Stimulated activated CD4-positive, alpha-beta T cell treated with anti-CD3 and anti-CD28 coated beads, TNF-alpha, amount 100 ng/mL, for 24 hours (primary cell): Measurements from ENCODE around the gene ERMAP.
"Not testable (repeated sequence)": the region's sequence is repeated elsewhere in the genome, so short reads cannot be mapped to it uniquely, and the experiment has no call there.

Experiments used
- DNase-seq, 3 experiments: peaks; one replicate each; pipeline ENCODE4 v3.0.0-alpha.2; 2020; ENCODE audit warnings: low read depth in 3 of 3

The ERMAP gene

DNA sequence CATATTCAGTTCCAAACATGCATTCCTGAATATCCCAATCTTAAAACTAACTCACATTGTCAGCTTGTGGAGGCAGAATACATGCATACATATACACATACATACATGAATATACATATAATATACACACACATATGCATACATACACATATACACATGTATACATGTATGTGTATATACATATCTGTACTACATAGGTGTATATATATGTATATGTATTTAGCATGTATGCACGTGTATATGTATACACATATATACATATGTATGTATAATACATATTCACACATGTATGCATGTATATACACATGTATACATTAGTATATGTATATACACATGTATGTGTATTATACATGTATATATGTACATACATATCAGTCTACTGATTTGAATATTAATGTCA, 28.3 kb downstream of the ERMAP start:
- DNase-seq, result no peak

DNA sequence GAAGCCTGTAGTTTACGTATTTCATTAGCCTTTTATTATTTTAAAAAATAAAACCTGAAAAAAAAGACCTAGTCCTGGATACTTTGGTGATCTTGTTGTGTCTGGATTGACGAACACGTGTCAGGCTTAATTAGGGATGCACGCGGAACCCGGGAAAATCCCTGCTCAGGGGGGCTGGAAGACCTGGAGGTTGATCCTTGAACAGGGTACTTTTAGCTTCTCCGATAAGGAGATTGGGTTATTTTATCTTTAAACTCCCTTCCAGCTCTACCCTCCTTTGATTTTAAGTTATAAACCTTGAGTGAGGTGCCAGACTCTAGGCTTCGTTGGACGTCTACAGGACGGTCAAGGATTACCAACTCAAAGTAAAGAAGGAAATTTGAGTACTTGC, 28.9 kb downstream of the ERMAP start:
- DNase-seq, result no peak

DNA sequence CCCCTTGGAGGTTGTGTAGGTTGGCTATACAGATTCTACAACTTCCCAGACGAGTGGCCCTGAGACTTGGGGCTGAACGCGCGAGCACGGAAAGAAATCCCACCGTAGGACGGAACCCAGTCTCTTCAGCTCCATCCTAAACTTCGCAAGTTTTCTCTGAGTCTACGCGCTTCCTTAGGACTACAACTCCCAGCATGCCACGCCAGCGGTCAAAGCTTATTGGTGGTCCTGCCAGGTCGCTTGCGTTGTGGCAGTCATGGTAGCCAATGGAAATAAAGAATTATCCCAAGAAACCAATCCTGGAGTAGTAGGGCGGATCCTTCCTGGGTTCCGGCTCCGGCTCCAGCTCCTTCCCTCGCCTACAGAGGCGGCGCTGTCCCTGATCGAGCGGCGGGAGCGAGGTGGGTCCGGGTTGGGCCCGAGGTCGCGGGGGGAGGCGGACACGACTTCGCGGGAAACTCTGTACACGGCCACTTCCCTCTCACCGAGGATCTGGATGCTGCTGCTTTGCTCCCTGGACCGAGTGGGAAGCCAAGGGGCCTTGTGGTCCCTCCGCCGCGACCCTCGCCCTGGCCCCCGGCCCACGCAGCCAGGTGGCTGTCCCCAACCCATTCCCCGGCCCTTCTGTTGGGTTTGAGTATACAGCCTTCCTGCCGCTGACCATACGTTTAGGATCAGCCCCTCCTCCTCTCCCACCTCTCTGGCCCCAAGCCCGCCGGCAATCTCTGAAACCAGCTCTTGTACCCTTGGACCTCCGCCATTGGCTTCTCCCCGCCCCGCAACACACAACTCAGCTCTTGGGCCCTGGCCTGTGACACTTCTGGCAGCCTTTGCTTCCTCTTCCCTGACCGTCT, 29.6 kb downstream of the ERMAP start, which contains the start of gene ZNF691:
TSS of gene ZNF691 (plus strand) at position 357 of the 854 bp plus-strand sequence. CDS start 3,046 bp downstream, outside the sequence.
- DNase-seq, result peak; percentile 78 to 87 (median 83)

DNA sequence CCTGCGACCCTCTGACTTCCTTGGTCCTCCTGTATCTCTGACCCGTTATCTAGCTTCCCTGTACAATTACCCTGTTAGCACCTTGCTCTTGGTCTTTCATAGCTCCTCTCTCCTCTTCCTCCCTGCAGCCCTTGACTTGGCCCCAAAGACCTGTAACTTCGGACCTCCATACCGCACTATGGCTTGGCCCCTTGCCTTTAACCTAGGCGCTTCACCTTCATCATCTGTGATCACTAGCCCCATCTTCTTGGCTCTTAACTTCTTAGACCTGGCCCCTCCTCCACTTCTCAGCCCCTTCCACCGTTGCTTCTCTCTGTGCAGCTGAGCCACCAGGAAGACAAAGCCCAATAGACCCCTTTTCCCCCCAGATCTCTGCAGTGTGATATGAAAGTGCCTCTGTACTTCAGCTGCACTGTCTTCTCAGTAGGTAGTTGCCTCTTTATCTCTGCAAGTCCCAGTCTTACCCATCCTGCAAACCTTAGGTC, 30.2 kb downstream of the ERMAP start:
- DNase-seq, result no peak

DNA sequence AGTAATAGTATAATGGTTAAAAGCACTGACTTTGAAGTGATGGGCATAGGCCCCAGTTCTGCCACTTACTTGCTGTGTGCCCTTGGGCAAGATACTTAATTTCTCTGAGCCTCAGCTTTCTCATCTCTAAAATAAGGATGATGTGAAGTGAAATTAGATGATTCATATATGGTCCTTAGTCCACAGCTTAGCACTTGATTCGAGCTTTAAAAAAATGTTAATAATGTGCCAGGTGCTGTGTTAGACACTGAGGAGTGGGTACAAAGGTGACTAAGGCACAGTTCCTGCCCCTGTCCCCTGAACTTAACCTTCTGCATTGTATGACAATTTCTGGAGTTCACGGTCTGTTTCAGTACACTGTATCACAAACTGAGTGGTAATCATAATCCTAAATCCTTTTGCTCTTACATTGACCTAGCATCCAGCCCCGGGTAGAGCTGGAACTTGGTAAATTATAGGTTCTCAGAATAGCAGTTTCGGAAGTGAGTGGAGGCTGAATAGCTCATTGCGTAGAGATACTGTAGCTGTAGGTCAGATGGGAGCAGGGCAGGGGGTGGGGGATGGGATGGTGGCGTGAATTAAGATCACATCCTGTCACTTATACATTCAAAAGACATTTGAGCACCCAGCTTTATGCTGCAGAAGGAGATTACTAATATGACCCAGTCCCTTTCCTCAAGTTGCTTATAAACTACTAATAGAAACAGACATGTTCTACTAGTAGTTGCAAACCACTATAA, 31.0 kb downstream of the ERMAP start:
- DNase-seq, result no peak

DNA sequence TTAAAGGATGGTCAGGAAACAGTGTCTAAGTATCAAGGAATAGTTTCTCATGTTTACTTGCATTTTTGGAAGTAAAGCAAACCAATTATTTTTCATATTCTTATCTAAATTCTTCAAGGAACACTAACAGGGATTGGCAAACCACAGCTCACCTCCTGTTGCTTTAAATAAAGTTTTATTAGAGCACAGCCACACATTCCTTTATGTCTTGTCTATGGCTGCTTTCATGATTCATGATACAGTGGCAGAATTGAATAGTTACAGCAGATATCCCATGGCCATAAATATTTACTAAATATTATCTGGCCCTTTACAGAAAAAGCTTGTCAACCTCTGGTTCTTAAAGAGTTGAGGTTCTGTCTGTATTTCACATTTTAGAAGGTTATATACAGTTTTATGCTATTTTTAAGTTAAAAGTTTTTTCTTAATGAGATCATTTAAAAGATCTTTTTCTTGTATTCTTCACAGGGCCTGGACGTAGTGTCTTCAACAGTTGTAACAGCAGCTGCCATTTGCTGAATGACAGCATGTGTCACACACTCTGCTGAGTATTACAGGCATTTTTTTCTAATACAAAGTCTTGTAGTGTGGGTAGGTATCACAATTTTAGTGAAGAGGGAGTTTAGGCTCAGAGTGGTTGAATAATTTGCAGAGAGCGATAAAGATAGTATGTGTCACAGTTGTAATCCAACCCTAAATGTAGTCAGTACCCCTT, 32.1 kb downstream of the ERMAP start:
- DNase-seq, result no peak

DNA sequence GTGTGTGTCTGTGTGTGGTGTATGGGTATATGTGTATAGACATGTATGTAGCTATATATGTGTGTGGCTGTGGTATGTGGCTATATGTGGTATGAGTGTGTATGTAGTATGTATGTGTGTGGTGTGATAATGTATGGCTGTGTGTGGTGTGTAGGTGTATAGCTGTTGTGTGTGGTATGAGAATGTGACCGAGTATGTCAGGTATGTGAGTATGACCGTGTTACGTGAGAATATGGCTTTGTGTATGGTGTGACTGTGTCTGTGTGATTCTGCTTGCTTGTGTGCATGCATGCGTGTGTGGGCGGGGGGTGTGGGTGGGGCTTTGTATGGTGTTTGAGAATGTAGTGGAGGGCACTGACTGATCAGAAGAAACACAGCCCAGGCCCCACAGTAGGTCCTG, 33.0 kb downstream of the ERMAP start:
- DNase-seq, result no peak

DNA sequence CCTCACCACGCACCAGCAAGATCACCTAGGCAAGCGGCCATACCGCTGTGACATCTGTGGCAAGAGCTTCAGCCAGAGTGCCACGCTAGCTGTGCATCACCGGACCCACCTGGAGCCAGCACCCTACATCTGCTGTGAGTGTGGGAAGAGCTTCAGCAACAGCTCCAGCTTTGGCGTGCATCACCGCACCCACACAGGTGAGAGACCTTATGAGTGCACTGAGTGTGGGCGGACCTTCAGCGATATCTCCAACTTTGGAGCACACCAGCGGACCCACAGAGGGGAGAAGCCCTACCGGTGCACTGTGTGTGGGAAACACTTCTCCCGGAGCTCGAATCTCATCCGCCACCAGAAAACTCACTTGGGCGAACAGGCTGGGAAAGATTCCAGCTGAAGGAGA, 34.5 kb downstream of the ERMAP start:
- no peak for DNase-seq

DNA sequence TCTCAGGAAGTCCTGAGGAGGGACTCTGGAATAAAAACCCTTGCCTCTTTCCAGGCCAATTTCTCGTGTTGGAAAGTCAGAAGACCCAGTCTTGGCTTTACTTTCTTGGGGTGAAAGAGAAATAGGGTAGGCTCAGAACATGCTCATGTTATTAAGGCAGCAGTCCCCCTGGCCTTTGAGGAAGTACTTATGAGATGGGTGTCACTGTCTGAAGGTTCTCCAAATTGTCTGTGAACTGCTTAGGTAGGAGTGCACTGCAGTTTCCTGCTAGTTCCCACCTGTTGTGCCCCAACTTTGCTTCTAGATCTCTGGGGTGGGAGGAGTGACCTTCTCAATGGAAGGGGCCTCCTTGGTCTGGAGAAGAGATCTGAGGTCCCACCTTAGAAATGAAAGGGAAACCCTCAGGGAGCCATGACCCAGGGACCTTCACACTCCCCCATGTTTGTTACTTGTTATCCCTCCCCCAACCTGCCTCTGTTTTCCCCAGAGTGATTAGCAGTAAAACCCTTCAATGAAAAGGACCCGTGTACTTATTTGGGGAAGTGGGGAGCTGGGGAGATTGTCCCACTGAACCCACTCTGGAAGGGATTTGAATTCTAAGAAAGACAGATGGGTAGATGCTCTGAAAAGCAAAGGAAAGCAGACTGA, 35.2 kb downstream of the ERMAP start:
- DNase-seq, result no peak

DNA sequence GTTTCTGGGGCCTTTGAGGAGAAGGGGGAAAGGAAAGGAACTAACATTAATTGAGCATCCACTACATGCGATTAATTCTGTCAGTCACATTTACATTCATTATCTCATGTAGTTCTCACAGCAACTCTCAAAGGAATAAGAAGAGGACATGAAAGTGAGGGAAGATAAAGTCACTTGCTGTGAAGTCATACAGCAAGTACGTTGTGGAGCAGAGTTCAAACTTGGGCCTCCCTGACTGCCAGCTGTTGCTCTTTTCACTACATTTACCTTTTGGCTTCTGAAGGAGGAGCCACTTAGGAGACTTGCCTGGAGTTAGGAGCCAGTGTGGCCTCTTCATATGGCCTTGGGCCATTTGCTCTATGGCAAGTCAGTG, 35.7 kb downstream of the ERMAP start:
- DNase-seq, result no peak

DNA sequence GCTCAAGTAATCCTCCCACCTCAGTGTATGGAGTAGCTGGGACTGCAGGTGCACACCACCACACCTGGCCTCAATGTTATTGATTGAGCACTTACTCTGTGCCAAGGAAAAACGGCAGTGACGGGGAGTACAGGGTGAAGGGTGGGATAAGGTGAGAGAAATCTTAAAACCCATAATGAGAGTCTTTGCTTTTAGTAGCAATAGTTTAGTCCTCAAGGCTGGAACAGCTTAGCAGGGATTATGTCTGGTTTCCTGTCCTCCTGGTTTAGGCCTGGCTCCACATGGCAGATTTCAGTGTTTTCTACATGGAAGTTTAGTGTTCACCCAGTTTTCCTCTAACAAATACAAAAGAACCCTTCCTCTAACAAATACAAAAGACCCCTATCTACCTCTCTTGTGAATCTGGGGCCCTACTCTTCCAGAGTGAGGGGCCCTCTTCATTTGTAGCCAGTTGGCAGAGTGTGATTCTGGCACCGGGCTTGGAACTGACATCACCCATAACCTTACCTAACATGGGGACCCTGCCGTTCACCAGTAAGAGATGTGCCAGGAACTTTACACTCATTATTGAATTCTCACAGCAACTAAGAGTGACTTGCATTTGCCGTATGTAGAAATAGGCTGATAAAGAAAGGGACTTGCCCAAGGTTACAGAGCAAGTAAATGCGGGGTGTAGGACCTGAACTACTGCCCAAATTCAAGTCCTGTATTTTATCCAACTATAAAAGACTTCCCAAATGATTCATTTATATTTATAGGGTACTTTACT, 36.4 kb downstream of the ERMAP start:
- no peak for DNase-seq

DNA sequence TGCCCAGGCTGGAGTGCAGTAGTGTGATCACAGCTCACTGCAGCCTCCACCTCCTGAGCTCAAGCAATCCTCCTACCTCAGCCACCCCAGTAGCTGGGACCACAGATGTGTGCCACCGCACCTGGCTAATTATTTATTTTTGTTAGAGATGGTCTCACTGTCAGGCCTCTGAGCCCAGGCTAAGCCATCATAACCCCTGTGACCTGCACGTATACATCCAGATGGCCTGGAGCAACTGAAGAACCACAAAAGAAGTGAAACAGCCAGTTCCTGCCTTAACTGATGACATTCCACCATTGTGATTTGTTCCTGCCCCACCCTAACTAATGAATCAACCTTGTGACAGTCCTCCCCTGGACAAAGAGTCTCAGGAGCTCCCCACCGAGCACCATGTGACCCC, 39.6 kb downstream of the ERMAP start:
- not testable (repeated sequence) for DNase-seq

DNA sequence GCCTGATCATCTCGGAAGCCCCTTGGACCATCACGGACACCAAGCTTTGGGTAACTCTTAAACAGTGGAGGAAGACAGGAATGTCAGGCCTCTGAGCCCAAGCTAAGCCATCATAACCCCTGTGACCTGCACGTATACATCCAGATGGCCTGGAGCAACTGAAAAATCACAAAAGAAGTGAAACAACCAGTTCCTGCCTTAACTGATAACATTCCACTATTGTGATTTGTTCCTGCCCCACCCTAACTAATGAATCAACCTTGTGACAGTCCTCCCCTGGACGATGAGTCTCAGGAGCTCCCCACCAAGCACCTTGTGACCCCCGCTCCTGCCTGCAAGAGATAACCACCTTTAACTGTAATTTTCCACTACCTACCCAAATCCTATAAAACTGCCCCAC, 42.4 kb downstream of the ERMAP start:
- not testable (repeated sequence) for DNase-seq

DNA sequence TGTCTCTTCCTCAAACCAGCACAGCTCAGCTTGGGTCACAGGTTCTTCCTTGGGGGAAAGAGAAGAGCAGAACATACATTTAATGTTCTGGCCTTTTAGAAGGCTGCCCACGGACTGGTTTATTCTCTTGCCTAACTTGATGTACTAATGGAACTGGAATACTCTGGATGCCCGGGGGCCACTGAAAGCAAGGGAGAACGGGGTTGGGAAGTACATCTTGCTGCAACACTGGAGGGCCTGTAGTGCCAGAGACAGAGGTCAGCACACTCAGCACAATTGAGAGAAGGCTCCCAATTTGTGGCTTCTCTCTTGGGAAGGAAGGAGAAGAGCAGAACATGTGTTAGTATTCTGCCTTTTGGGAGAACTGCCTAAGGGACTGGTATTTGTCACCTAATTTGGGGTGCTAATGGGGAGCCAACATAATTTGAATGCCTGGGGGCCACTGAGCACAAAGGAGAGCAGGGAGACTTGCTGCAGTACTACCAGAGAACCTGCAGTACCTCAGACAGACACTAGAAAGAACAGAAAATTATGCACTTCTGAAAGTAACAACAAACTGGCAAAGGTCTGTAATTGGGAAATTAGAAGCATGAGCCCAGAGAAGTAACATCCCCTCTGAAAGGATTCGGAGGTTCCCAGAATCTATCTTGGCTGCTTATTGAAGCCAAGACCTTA, 43.6 kb downstream of the ERMAP start:
- no peak for DNase-seq

DNA sequence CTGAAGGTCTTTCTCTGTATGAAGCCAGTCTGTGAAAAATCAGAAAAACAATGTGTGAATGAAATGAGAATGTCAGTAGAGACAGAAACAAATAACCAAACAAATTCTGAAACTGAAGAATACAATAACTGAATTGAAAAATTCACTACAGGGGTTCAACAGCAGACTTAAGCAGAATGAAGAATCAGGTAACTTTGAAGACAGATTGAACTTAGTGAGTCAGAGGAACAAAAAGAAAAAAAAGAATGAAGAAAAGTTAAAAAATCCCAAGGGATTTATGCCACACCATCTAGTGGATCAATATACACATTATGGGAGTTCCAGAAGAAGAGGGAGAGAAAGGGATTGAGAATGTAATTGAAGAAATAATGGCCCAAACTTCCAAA, 44.1 kb downstream of the ERMAP start:
- DNase-seq, result no peak

DNA sequence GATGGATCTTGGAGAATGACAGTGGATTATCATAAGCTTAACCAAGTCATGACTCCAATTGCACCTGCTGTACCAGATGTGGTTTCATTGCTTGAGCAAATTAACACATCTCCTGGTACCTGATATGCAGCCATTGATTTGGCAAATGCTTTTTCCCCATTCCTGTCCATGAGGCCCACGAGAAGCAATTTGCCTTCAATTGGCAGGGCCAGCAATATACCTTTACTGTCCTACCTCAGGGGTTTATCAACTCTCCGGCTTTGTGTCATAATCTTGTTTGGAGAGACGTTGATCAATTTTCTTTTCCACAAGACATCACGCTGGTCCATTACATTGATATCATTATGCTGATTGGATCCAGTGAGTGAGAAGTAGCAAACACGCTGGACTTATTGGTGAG, 49.6 kb downstream of the ERMAP start:
- no peak for DNase-seq

DNA sequence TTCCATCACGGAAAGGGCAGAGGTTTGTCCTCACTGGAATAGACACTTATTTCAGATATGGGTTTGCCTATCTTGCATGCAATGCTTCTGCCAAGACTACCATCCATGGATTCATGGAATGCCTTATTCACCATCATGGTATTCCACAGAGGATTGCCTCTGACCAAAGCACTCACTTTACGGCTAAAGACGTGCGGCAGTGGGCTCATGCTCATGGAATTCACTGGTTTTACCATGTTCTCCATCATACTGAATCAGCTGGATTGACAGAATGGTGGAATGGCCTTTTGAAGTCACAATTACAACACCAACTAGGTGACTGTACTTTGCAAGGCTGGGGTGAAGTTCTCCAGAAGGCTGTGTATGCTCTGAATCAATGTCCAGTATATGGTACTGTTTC, 51.5 kb downstream of the ERMAP start:
- not testable (repeated sequence) for DNase-seq

DNA sequence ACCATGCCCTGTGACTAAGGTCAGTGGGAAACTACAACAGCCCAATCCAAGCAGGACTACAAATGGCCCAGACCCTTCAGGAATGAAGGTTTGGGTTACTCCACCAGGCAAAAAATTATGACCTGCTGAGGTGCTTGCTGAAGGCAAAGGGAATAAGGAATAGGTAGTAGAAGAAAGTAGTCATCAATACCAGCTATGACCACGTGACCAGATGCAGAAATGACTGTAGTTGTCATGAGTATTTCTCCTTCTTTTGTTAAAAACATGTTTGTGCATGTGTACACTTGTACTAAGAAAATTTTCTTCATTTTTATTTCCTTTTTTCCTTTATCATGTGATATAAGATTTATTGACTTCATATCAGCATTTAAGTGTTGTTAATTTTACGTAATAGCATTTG, 52.3 kb downstream of the ERMAP start:
- DNase-seq, result not testable (repeated sequence)

DNA sequence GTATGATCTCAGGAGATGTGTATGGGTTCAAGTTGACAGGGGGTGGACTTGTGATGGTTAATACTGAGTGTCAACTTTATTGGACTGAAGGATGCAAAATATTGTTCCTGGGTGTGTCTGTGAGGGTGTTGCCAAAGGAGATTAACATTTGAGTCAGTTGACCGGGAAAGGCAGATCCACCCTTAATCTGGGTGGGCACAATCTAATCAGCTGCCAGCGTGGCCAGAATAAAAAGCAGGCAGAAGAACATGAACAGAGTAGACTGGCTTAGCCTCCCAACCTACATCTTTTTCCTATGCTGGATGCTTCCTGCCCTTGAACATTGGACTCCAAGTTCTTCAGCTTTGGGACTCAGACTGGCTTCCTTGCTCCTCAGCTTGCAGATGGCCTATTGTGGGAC, 52.8 kb downstream of the ERMAP start:
- not testable (repeated sequence) for DNase-seq

DNA sequence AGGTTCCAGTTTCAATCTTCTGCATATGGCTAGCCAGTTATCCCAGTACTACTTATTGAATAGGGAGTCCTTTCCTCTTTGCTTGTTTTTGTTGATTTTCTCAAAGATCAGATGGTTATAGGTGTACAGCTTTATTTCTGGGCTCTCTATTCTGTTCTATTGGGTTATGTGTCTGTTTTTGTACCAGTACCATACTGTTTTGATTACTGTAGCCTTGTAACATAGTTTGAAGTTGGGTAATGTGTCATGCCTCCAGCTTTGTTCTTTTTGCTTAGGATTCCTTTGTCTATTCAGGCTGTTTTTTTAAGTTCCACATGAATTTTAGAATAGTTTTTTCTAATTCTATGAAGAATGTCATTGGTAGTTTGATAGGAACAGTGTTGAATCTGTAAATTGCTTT, 56.2 kb downstream of the ERMAP start:
- DNase-seq, result not testable (repeated sequence)
